ENCODE results near the gene ZG16B.

ZG16B gene

DNA sequence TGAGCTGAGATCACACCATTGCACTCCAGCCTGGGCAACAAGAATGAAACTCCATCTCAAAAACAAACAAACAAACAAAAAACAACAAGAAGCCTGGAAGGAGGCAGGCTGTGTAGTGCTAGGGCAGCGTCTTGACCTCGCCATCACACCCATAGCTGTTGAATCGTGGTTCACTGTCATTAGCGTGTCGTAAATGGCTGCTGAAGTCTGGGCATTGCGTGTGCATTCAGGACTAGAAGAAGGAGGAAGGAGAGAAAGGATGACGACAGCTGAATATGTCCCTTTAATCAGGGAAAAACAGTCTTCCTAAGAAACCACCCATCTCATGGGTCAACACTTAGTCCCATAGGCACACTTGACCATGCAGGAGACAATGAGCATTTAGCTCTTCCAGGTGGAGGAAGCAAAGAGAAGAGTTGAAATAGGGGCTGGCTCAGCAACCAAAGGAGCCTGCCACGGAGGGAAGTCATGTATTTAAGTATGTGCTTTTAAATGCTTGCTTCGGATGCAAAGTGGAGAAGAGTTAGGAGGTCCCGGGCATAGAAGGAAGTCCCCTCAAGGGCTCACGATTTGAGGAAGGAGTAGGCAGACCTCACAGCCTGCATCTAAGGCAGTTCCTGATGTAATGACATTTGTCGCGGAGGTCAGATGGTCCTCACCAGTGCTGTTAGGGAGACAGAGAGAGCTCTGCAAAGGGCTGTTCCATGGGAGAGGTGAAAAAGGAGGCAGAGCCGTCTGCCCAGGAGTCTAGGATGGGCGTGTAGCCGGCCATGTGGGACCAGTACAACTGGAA lies 19.0 kb downstream of the ZG16B start:
- no peak for DNase-seq

DNA sequence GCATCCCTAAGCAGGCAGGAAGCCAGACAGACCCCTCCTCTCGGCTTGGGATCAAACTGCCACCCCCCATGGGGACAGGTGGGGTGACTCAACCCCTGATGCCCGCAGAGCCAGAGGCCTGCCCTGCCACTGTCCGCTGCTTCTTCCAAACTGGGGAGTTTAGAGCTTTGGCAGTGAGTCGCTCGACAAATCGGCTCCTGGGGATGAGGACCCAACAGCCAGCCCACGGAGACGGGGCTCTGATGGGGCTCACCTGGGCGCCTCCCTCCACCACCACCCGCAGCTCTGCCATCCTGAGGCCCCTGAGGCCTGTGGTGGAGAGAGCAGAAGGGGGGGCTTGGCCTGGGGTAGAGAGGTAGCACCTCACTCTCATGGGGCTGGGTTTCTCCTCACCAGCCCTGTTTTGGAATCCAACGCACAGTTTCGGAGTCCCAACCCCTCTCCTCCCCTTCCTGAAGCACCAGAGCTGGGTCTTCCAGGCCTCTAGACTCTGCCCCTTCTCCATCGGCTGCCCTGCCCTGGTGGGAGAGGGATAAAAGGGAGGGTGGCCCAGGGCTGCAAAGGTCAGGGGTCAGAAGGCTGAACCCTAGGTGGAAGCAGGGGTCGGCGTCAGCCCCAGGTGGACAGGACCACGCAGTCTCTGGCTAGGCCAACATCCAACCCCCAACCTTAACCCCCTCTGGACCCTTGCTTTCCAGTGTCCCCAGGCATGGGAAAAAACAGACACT lies 22.1 kb downstream of the ZG16B start:
- no peak for DNase-seq

- no peak for DNase-seq
Measured at GRCh38 chr16:2852731-2853507, 22.8 kb downstream of the ZG16B start.

- no peak for DNase-seq
Measured at GRCh38 chr16:2853531-2854073, 23.5 kb downstream of the ZG16B start.

- DNase-seq, result no peak
Measured at GRCh38 chr16:2854700-2855309, 24.7 kb downstream of the ZG16B start.

DNA sequence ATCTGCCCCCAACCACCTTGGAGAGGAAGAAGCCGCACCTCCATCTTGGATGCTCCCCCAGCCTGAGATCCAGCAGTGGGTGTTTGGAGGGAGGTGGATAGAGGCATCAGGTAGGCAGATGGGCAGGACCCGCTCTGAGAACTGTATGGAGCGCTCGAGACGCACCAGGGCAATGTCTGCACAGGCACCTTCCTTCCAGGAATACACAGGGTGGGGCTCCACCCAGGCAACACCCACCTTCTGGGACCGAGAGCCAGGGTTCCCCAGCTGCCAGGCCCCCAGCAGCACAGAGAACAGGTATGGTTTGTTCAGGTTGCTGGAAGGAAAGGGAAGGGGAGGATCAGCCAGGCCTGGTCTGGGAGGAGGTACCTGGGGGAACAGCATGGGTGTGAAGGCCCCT lies 25.4 kb downstream of the ZG16B start:
- no peak for DNase-seq

GRCh38 chr16:2856061-2856670 lies 26.1 kb downstream of the ZG16B start:
- DNase-seq, result no peak

DNA sequence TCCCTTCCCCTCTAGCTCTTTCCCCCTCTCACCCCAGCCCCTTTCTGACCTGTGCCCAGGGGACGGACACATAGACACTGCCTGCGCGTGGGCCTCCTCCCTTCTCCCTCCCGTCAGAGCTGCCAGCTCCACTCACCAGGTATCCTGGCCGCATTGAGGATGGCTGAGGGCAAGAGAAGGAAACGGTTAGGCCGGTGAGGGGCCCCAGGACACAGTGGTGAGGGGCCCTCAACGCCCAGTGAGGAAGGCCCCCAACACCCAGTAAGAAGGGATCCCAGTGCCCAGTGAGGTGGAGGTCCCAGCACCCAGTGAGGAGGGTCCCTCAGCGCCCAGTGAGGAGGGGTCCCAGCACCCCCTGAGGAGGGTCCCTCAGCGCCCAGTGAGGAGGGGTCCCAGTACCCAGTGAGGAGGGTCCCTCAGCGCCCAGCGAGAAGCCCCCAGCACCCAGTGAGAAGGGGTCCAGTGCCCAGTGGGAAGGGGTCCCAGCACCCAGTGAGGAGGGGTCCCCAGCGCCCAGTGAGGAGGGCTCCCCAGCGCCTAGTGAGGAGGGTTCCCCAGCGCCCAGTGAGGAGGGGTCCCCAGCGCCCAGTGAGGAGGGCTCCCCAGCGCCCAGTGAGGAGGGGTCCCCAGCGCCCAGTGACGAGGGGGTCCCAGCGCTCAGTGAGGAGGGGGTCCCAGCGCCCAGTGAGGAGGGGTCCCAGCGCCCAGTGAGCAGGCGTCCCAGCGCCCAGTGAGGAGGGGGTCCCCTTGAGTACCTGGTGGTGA lies 26.8 kb downstream of the ZG16B start:
- no peak for DNase-seq

GRCh38 chr16:2857451-2858244 lies 27.5 kb downstream of the ZG16B start, which contains the start of gene PRSS22:
Gene PRSS22, minus strand, starts transcription at chr16:2858170. Its CDS starts 66 bp downstream, at chr16:2858104.
- DNase-seq, result peak; percentile 19

DNA sequence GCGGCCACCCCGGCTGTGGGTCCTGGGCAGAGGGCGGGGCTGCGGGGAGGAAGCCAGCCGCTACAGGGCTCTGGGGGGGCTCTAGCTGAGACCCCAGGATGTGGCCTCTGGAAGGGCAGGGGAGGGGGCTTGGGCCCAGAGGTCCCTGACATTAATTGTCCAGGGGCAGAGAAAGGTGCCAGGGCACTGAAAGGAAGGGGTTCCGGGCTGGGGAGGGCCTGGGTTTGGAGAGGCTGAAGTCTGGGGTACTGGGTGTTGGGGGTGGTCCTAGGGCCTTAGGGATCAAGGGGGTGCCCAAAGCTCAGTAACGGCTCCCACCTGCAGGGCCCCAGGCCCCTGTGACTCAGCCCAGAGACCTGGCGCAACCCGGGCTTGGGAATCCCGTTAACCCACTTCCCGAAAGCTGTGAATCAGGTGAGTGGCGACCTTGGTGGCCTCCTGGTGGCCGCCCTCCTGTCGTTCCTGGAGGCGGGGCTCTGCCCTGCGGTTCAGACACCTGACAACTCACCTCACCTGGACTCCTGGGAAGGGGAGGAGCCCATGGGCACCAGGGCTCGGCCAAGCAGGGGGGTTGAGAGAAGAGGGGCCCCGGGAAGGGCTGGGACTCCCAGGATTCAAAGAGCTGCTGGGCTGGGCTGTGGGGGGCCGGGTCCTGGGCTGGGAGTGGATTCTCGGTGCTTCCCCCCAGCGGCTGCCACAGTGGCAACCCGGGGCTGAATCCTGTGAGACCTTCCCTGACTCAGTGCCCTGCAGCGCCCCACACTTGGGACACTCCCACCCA lies 28.3 kb downstream of the ZG16B start:
- DNase-seq, result no peak

DNA sequence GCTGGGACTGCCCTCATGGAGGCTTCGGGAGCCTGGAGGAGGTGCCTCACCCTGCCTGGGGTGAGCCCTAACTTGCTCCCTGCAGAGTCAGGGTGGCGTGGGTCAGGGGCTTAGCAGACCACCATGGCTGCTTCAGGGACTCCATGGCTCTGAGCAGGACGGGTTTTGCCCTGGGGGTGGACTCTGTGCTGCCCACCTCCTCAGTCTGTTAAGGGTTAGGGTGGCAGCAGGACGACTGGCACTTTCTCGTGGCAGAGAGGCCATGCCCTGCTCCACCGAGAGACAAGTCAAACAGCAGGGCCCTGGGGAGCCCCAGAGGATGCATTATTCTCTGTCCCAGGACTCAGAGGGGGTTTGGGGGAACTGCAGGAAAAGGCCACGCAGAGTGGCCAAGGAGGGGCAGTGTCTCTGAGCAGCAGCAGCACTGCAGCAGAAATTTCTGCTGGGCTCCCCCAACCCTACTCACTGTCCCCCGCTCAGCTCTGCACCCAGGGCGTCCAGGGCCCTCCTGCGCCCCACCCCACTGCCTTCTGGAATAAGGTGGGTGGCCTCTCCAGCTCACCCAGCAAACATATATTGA lies 29.7 kb downstream of the ZG16B start:
- DNase-seq, result no peak

DNA sequence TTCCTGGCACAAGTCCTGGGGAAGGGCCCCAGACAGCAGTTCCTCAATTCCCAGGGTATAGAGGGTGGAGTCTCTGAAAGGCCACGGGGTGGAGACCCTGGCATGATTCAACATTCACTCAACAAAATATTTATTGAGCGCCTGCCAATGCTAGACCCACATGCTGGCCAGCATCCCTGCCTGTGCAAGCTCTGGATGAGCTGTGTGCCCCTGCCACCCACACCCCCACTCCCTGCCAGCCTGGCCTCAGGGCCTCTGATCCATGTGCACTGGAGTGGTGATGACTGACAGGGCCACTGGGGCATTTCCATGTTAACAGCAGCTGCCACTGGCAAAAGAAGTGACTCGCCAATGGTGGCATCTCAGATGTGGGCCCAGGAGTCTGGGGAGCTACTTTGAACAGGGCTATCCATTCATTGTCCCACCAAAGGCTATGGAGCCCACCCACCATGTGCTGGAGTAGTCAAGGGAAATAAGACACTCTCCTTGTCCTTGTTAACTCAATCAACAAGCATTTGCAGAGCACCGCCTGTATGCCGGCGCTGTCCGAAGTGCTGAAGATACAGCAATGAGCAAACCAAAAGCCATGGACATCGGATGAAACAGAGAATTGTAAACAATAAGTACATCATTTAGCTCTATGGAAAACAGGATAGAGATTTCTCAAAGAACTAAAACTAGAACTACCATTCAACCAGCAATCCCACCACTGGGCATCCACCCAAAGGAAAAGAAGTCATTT lies 30.9 kb downstream of the ZG16B start:
- DNase-seq, result no peak

- no peak for DNase-seq
Measured at GRCh38 chr16:2865651-2866050, 35.5 kb downstream of the ZG16B start.

DNA sequence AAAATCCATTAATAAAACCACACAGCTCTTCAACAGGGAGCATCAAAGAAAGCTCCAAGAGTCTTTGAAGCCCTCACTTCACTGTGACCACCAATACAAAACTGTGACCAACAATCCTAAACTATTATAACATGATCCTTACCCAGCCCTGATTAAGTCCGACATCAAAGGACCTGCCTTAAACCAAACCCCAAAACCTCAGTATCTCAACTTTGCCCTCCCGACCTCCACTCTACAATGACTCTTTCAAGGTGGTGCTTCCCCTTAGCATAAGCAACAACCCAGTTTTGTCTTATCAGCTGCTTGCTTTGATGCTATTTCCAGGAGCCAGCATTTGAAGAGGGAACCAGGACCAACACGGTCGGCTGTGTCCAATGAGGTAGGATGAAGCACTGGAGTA lies 36.3 kb downstream of the ZG16B start:
- no peak for DNase-seq

DNA sequence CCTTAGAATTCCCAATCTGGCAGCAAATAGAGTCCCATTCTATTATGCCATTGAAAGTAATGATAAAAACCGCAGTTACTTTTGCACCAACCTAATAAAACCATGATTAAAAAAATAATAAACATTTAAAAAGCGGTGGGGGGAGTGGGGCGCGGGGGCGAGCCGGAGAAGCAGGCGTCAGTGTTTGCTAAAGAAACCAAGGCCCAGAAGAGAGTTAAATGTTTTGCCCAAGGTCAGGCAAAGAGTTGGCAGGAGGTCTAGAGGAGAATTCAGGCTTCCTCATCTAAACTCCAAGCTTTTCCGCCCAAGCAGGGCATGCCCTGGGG lies 37.5 kb downstream of the ZG16B start:
- no peak for DNase-seq

DNA sequence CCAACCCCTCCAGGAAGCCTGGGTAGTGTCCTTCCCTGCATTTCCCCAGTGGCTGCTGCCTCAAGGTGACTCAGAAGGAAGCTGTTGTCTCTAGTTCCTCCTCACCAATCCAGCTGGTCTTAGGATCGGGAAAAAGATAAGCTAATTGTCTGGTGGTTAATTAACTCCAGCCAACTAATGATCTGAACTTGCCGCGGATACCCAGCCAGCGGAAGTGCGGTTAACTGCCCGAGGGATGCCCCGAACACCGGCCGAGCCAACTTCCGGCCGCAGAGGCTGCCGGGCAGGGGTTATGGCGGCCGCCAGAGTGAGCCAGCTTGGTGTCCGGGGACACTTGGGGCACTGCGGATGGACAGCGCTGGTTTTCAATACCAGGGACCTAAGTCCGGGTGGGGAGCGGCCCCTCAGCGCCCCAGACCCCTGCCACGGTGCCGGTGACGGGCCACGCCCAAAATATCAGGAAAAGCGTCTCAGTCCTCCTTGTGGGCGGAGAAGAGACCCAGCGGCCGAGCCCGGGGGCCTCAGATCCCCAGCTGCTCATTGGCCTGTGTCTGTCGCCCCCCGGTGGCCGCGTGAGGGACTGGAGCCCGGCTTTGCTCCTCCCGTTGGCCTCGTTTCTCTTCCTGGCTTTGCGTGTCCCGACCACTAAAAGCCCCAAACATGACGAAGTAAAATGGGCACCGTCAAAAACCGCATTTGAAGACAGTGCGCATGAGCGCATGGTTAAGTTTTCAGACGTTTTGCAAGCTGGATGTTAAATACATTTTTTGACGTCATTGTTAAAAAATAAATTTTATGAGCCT lies 38.1 kb downstream of the ZG16B start:
- DNase-seq, result peak; percentile 85

DNA sequence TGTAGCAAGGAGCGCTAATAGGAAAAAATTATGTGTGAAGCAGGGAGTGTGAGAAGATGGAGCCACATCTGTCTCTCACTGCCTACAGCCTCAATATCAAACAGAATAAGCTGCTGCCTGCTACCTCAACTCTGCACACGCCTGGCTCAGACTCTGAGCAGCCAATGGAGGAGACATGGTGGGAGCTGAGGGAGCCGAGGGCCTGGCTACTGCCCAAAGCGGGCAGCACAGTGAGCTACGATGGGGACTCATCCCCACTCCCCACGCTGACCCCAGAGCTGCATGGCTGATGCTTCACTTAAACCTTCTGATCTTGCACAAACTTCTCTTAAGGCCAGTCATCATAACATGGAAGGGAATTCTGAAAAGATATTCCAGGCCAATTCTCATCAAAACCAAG lies 41.8 kb downstream of the ZG16B start:
- DNase-seq, result no peak

Measured in DMS 273 treated with DMSO at 0.1 percent for 48 hours (cell line).